NK-92 (cell line): Measurements from ENCODE around the gene DPYD.

Source experiments
- DNase-seq: peaks from one replicate; lab custom pipeline; 2025; ENCODE audit not compliant: unreplicated experiment; lab: John Stamatoyannopoulos, UW

DPYD gene

GRCh38 chr1:97112442-97112841 lies 808.4 kb downstream of the DPYD start:
- DNase-seq, result no peak

- no peak for DNase-seq
These were observed 812.7 kb downstream of the DPYD start for GRCh38 chr1:97108179-97108578.

- no peak for DNase-seq
These were observed 815.3 kb downstream of the DPYD start for GRCh38 chr1:97105531-97105930.

- DNase-seq, result no peak
These were observed 819.3 kb downstream of the DPYD start for GRCh38 chr1:97101509-97101908.

- no peak for DNase-seq
These were observed 823.4 kb downstream of the DPYD start for GRCh38 chr1:97097404-97097925.

- DNase-seq, result no peak
These were observed 825.1 kb downstream of the DPYD start for GRCh38 chr1:97095764-97096163.

GRCh38 chr1:97094247-97094972 lies 826.4 kb downstream of the DPYD start:
- no peak for DNase-seq

- DNase-seq, result no peak
These were observed 827.1 kb downstream of the DPYD start for GRCh38 chr1:97093741-97094140.

GRCh38 chr1:97092824-97093223 lies 828.0 kb downstream of the DPYD start:
- DNase-seq, result no peak

GRCh38 chr1:97091679-97092078 lies 829.2 kb downstream of the DPYD start:
- DNase-seq, result no peak

GRCh38 chr1:97091263-97091662 lies 829.6 kb downstream of the DPYD start:
- no peak for DNase-seq

- no peak for DNase-seq
These were observed 830.1 kb downstream of the DPYD start for GRCh38 chr1:97090725-97091124.

- DNase-seq, result no peak
These were observed 831.7 kb downstream of the DPYD start for GRCh38 chr1:97089173-97089572.

- no peak for DNase-seq
These were observed 832.4 kb downstream of the DPYD start for GRCh38 chr1:97088391-97088790.

GRCh38 chr1:97084546-97084945 lies 836.3 kb downstream of the DPYD start:
- no peak for DNase-seq

GRCh38 chr1:97082160-97082848 lies 838.5 kb downstream of the DPYD start:
- DNase-seq, result no peak

- no peak for DNase-seq
These were observed 842.0 kb downstream of the DPYD start for GRCh38 chr1:97078872-97079271.

GRCh38 chr1:97077221-97077620 lies 843.6 kb downstream of the DPYD start:
- DNase-seq, result no peak

GRCh38 chr1:97074771-97075170 lies 846.1 kb downstream of the DPYD start:
- no peak for DNase-seq

- DNase-seq, result no peak
These were observed 846.9 kb downstream of the DPYD start for GRCh38 chr1:97073936-97074335.

GRCh38 chr1:97073169-97073568 lies 847.7 kb downstream of the DPYD start:
- DNase-seq, result no peak

GRCh38 chr1:97071173-97071572 lies 849.7 kb downstream of the DPYD start:
- no peak for DNase-seq
